ENCODE results near the gene E2F1. TPM values are rescaled to one million over a fixed set of nuclear protein-coding genes. Genes with fewer than 3 reads are reported as not detected.
A peak's percentile ranks its signal among the peaks of the same experiment; 100 is the strongest.

Gene E2F1
- total RNA-seq, 1 experiment from 2014 or later = 17.0 TPM

DNA sequence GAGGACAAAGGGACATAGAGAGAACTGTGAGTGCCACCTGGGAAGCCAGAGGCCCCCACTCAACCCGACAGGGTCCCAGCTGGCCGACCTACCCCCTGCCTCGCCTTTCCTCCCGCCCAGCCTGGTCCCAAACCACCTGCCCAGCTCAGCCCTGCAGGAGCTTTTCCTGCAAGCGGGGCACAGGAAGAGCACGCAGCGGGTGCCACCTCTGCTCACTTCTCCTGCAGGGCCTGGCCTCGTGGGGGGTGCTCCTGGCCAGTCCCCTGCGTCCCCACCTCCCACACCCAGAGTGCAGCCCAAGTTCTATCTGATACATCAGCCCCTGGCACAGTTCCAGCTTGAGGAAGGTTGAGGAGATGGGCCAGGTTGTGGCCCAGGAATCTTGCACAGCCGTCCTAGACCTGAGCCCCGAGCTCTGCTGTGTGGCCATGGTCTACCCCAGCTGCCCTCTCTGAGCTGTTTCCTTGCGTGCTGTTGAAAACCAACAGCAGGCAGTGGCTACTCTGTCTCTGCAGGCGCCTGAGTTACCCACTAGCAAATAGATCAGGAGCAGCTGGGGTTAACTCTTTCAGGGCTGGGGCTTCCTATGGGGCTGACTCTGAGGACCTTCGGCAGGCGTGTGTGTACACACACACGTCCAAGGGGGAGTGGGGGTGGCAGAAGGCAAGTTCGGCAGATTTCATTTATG lies 13.6 kb downstream of the E2F1 start:
- no peak for DNase-seq (ENCODE audit: low spot score)

DNA sequence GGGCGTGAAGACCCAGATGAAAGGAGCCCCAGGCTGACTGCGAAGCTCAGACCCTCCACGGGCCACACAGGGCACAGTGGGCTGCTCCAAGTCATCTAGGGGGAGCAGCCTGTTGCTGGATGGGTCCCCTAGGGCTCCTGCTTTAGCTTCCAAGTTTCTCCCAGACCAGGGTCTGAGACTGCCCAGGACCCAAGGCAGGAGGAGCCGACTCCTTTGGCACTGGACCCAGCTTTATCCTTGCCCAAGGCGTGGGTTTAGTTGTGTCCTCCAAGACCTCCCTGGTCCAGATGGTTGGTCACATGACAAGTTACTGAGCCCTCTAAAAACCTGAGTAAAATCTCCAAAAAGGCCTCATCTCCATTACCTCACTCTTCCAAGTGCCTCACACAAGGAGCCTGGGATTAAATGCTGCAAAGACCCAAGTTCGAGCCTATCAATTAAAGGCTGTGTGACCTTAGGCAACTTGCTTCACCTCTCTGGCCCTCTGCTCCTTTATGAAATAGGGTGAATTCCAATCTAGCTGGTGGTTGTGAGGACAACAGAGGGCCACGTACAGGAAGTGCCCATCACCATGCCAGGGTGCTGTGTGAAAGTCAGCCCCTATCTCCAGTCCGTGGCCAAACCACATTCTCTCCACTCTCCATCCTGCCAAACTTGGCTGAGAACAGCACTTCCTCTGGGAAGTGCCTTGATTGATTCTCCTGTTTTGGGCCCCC lies 14.5 kb downstream of the E2F1 start:
- DNase-seq (ENCODE audit: low spot score) = no peak

- no peak for DNase-seq (ENCODE audit: low spot score)
Observed at GRCh38 chr20:33670715-33671499, 15.3 kb downstream of the E2F1 start.

- no peak for DNase-seq (ENCODE audit: low spot score)
Observed at GRCh38 chr20:33669873-33670640, 16.1 kb downstream of the E2F1 start.

- DNase-seq (ENCODE audit: low spot score) = no peak
Observed at GRCh38 chr20:33669224-33669623, 17.0 kb downstream of the E2F1 start.

GRCh38 chr20:33668466-33669155 lies 17.6 kb downstream of the E2F1 start:
- DNase-seq (ENCODE audit: low spot score) = no peak

DNA sequence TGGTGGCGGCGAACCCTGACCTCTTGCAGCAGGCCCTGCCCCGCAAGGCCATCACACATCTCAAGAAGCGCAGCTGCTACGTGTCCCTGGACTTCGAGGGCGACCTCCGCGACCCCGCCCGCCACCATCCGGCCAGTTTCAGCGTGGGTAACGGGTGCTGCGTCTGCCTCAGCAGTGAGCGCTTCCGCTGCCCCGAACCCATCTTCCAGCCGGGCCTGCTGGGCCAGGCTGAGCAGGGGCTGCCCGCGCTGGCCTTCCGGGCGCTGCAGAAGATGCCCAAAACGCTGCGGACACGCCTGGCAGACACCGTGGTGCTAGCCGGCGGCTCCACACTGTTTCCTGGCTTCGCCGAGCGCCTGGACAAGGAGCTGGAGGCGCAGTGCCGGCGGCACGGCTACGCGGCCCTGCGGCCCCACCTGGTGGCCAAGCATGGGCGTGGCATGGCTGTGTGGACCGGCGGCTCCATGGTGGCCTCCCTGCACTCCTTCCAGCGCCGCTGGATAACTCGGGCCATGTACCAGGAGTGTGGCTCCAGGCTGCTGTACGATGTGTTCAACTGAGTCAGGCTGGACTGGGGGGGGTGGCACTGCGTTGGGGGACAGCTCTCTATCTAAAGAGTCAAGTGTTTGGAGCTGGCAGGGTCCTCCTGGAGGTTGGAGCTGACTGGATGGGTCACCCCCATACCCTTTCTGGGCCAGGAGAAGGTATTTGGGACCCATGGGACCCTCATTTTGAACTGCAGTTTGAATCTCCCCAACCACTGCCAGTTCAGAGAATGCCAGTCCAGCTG lies 18.3 kb downstream of the E2F1 start:
- no peak for DNase-seq (ENCODE audit: low spot score)

GRCh38 chr20:33667245-33667675 lies 18.9 kb downstream of the E2F1 start:
- DNase-seq (ENCODE audit: low spot score) = no peak

- DNase-seq (ENCODE audit: low spot score) = no peak
Observed at GRCh38 chr20:33666293-33667244, 19.6 kb downstream of the E2F1 start, which contains the start of gene ACTL10. TSS of gene ACTL10 (plus strand) at chr20:33666943. CDS start at chr20:33667498, 555 bp downstream.

DNA sequence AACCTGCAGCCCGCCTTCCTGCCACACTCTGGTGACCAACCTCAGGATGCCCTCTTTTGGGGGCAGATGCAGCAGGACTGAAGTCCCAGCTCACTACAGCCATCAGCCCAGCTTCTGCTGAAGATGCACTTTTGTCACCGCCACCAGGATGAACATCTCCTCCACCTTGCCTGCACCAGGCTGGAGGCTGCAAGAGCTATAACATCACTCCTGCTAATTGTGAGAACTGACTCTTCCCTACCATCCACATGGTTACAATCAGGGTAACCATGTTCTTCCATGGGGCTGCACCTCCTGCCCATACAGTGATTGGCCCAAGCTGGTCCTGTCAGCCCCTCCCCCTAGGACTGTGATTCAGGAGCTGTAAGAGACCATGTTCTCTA lies 21.4 kb downstream of the E2F1 start:
- no peak for DNase-seq (ENCODE audit: low spot score)

DNA sequence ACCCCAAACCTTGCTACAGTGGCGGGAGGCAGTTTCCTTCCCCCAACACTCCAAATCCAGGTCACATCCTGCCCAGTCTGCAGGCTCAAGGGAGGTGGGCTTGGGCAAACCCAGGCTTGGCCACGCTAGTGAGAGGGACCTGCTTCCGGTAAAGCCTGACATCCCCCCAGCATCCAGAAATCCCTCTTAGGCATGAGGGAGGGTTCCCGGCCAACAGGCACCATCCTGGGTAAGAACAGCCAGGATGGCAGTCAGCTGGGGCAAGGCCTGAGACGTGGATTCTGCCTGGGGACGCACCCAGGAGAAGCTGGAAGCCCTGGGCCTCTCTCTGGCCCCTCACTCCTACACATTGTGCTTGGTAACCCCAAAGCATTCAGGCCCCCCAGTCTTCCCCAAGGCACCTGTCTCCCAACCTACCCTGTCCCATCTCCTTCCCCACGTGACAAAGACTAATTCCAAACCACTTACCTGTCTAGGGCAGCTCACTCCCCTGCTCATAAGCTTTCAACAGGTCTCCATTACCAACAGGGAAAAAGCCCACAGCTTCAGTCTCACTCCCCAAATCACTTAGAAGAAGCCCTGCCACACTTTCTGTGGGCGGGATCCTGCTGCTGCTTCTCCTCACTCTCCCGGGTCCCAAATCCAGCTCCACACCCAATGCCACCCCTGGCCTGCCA lies 22.0 kb downstream of the E2F1 start:
- DNase-seq (ENCODE audit: low spot score) = no peak

DNA sequence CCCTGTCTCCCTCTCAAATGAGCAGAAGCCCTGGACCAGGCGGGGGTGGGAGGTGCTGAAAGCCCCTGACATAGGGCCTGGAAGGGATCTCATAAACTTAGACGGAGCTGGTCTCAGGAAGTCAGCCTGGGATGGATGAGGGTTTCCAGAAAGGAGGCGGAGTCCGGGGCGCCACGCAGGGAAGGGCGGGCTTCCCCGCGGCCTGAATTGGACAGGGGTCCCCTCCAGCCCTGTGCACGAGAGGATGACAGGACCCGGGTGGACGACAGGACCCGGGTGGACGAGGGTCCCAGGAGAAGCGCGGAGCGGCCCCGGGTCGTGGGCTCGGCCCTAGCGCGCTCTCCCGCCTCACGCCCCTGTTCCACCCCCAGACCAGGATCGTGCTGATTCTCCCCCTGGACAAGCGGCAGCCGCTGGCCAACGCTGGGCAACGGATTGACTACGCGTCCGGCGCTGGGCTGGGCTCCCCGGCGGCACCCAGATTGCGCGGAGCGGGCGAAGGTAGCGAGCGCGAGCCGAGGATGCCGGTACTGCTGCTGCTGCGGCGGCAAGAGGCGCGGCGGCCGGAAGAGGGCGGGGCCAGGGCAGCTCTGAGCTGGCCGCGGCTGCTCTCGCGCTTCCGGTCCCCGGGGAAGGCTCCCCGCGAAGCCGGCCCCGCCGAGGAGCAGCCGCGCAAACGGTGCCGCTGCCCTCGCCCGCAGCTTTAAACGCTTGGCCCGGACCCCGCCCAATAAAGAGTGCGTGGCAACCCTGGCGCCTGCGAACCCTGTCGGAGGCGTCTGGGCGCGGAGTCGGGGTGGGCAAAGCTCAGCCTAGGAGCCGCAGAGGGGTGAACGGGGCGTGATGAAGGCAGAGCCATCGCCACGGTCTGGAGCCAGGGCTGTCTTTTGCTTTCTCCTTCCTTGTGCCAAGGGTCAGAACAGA lies 22.8 kb downstream of the E2F1 start:
- DNase-seq (ENCODE audit: low spot score) = peak; percentile 69

- no peak for DNase-seq (ENCODE audit: low spot score)
Observed at GRCh38 chr20:33662172-33662571, 24.0 kb downstream of the E2F1 start, which contains the start of gene C20orf144. TSS of gene C20orf144 (plus strand) at chr20:33662327. CDS start at chr20:33662346, 19 bp downstream.

- no peak for DNase-seq (ENCODE audit: low spot score)
Observed at GRCh38 chr20:33660685-33661058, 25.5 kb downstream of the E2F1 start.

GRCh38 chr20:33660035-33660684 lies 26.0 kb downstream of the E2F1 start:
- DNase-seq (ENCODE audit: low spot score) = no peak

GRCh38 chr20:33659341-33660034 lies 26.7 kb downstream of the E2F1 start:
- DNase-seq (ENCODE audit: low spot score) = no peak

Measured in H4 (cell line).